Activated CD4-positive, alpha-beta T cell treated with anti-CD3 and anti-CD28 coated beads for 24 hours (primary cell): Measurements from ENCODE around the gene TUBA4B.
A peak's percentile ranks its signal among the peaks of the same experiment; 100 is the strongest.

ENCODE experiments used
- DNase-seq, 2 donors: peaks; one replicate each; pipeline ENCODE4 v3.0.0-alpha.2; 2020; ENCODE audit warnings: low read depth in 2 of 2

TUBA4B gene

GRCh38 chr2:219252900-219253752, at the start of gene TUBA4B:
Gene TUBA4B, plus strand, starts transcription at chr2:219253243. Its CDS starts 165 bp downstream, at chr2:219253408.
- peak in 1 of 2 donors; percentile 43 for DNase-seq

DNA sequence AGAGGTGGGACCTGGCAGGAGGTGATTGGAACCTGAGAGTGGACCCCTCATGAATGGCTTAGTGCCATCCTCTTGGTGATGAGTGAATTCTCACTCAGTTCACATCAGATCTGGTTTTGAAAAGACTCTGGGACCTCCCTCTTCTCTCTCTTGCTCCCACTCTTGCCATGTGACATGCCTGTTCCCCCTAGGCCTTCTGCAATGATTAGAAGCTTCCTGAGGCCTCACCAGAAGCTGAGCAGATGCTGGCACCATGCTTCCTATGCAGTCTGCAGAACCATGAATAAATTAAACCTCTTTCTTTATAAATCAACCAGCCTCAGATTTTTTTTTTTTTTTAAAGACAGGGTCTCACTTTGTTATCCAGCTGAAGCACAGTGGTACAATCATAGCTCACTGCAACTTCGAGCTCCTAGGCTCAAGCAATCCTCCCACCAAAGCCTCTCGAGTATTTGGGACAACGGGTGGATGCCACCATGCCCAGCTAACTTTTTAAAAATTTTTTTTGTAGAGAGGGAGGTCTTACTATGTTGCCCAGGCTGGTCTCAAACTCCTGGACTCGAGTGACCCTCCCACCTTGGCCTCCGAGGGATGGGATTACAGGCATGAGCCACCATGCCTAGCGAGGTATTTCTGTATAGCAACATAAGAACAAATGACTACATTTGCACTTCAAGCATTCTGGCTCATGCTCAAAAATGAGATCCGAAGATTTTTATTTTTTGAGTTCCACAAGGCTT, 48.4 kb upstream of the TUBA4B start:
- no peak for DNase-seq

DNA sequence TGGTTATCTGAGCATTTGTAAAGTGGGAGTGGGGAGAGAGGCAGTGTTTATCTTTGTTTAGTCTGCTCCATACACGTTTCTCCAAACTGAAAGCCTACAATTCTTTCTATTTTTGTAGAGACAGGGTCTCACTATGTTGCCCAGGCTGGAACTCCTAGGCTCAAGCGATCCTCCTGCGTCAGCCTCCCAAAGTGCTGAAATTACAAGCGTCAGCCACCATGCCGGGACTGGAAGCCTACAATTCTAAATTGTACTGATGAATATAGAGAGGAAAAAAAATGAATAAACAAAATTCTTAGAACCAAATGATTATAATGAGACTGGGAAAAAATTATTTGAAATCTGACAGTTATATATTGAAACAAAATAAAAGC, 47.9 kb upstream of the TUBA4B start:
- no peak for DNase-seq

DNA sequence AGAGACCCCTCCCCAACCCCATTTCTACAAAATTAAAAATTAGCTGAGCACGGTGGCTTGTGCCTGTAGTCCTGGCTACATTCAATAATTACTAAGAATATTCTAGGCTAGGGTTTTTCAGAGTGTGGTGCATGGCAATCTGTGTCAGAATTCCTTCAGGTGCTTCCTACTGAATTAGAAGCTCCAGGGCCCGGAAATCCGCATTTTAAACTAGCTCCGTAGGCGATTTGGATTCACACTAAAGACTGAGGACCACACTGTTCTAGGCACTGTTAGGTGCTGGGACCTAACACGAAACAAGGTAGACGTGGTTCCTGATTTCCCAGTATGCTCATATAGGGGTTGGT, 47.1 kb upstream of the TUBA4B start:
- DNase-seq: no peak

- peak; percentile 91 to 93 for DNase-seq
Measured at GRCh38 chr2:219206328-219207133, 46.5 kb upstream of the TUBA4B start, which contains the start of gene ZFAND2B. Gene ZFAND2B, plus strand, starts transcription at chr2:219206782. Its CDS starts 206 bp downstream, at chr2:219206988.

DNA sequence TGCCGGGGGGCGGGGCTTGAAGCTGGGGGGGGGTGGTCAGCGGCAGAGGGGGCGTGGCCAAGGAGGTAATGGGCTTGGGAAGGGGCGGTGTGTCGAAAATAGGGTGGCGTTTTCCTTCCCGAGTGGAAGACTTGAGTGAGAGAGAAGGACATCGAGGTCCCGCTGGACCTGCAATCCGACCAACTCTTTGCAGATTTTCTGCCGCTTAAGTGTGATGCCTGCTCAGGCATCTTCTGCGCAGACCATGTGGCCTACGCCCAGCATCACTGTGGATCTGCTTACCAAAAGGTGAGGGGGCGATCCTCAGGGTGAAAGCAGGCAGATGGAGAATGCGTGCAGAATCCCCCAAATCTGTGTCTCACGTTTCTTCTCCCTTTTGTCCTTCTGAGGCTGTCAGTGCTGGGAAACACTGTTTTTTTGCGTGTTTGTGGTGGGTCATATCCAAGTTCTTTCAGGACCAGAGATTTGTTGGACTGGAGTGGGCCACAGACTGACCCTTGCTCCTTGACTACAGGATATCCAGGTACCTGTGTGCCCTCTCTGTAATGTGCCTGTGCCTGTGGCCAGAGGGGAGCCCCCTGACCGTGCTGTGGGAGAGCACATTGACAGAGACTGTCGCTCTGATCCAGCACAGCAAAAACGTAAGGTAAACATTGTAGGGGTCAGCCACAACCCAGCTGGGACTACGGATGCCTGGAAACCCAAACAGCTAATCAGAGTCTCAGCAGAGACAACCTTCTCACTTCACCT, 45.7 kb upstream of the TUBA4B start:
- no peak for DNase-seq

DNA sequence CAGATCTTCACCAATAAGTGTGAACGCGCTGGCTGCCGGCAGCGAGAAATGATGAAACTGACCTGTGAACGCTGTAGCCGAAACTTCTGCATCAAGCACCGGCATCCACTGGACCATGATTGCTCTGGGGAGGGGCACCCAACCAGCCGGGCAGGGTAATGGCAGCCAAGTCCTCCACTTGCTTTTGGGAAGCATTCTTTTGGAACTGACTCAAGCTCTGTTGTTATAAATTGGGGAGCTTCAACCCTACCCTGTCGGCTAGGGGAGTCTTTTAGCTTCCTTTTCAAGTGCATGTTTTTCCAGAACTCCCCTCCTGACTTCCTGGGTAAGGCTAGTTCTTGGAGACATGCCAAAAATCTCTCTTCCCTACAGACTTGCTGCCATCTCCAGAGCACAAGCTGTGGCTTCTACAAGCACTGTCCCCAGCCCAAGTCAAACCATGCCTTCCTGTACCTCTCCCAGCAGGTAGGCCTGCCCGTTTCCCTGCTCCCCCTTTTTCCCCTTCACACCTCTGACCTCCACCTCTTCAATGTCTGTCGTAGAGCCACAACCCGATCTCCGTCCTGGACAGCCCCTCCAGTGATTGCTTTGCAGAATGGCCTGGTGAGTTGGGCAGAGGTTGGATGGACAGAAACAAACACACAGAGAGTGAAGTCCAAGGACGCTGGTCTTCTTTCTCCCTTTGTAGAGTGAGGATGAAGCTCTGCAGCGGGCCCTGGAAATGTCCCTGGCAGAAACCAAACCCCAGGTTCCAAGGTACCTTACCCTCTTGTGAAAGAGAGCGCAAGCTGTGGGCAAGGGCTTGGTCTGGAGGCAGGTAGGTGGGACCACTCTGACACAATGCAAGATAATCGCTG, 44.9 kb upstream of the TUBA4B start:
- no peak for DNase-seq

GRCh38 chr2:219209236-219210195, 43.5 kb upstream of the TUBA4B start:
- DNase-seq: no peak

GRCh38 chr2:219210196-219210885, 42.7 kb upstream of the TUBA4B start:
- no peak for DNase-seq

DNA sequence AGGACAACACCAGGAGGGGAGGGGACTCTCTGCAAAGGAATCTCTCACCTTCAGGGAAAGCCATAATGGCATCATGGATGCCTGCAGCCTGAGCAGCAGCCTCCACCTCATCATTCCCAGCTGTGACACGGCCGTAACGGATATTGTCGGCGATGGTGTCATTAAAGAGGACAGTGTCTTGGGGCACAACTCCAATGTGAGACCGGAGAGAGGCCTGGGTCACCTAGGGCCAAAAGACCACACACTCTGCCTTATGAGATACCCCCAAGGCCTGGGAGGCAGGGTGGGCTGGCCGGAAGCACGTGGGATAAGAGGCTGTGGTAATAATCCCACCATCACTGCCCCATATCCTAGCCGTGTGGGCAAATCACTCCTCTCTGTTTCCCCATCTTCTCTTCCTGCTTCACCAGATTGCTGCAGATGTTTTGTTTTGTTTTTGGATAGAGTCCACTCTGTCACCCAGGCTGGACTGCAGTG, 42.1 kb upstream of the TUBA4B start:
- no peak for DNase-seq

DNA sequence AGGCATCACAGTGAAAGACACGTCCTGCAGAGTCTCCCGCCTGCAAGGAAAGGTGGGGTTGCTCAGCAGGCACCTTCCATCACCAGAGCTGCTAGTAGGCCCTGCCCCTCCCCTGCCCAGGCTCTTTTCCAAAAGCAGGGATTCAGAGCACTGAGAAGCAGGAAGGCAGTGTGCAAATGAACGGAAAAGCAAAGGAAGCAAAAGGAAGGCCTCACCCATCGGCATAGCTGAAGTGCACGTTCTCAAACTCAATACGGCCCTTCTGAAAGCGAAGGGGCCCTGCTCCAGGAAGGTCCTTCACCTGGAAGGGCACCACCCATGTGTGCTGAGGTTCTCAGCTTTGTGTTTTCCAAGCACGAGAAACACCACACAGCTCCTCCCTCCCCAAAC, 40.0 kb upstream of the TUBA4B start:
- DNase-seq: no peak

GRCh38 chr2:219213486-219214071, 39.5 kb upstream of the TUBA4B start:
- no peak for DNase-seq

- DNase-seq: no peak
Measured at GRCh38 chr2:219214141-219214540, 38.9 kb upstream of the TUBA4B start.

- DNase-seq: no peak
Measured at GRCh38 chr2:219214786-219215185, 38.3 kb upstream of the TUBA4B start.

DNA sequence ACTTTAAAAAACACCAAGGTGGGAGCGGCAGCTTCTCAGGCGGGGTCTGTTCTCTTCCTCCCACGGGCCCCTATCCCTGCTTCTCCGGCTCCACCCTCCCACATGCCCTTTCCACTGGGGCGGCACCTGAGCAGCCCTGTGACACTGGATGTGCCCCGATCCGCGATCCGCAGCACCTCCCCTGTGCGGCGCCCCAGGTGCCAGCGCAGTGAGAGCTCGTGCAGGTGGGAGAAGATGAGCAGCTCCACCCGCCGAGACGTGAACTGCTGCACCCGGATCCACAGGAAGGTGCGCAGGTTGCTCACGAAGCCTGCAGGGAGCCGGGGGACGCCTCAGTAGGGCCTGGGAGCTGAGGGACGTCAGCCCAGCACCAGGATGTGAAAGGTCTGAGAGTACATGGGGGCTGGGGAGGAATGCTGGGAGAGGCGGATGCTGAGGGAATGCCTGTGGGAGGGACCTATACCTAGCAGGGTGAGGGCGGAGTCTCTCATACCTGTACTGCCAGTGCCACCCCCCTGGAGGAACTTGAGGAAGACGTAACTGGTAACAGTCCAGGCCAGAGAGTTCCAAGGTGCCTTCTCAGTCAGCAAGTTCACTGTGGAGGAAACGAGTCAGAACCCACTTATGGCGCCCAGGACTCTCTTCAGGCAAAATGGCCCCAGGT, 37.0 kb upstream of the TUBA4B start:
- DNase-seq: no peak

- no peak for DNase-seq
Measured at GRCh38 chr2:219216535-219216915, 36.5 kb upstream of the TUBA4B start.

GRCh38 chr2:219218217-219218731, 34.8 kb upstream of the TUBA4B start:
- DNase-seq: no peak
